Placental epithelial cell (primary cell): ENCODE results near the gene GALNT10. TPM values are rescaled to one million over a fixed set of nuclear protein-coding genes. Genes with fewer than 3 reads are reported as not detected.
A peak's percentile ranks its signal among the peaks of the same experiment; 100 is the strongest.

ENCODE experiments used
- small RNA-seq: library from RNA; depleted of rRNA; stranded (forward); fragments of <200 nt; gene quantifications from one replicate; pipeline ENCODE3, GENCODE V24; 2012
- total RNA-seq: library from RNA; depleted of rRNA; stranded (reverse); fragments of >200 nt; gene quantifications from 2 replicates; pipeline ENCODE4 v1.2.3, GENCODE V29; 2012

The GALNT10 gene, protein sequence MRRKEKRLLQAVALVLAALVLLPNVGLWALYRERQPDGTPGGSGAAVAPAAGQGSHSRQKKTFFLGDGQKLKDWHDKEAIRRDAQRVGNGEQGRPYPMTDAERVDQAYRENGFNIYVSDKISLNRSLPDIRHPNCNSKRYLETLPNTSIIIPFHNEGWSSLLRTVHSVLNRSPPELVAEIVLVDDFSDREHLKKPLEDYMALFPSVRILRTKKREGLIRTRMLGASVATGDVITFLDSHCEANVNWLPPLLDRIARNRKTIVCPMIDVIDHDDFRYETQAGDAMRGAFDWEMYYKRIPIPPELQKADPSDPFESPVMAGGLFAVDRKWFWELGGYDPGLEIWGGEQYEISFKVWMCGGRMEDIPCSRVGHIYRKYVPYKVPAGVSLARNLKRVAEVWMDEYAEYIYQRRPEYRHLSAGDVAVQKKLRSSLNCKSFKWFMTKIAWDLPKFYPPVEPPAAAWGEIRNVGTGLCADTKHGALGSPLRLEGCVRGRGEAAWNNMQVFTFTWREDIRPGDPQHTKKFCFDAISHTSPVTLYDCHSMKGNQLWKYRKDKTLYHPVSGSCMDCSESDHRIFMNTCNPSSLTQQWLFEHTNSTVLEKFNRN
- 61.6 and 103 TPM in 2 replicates for total RNA-seq

DNA sequence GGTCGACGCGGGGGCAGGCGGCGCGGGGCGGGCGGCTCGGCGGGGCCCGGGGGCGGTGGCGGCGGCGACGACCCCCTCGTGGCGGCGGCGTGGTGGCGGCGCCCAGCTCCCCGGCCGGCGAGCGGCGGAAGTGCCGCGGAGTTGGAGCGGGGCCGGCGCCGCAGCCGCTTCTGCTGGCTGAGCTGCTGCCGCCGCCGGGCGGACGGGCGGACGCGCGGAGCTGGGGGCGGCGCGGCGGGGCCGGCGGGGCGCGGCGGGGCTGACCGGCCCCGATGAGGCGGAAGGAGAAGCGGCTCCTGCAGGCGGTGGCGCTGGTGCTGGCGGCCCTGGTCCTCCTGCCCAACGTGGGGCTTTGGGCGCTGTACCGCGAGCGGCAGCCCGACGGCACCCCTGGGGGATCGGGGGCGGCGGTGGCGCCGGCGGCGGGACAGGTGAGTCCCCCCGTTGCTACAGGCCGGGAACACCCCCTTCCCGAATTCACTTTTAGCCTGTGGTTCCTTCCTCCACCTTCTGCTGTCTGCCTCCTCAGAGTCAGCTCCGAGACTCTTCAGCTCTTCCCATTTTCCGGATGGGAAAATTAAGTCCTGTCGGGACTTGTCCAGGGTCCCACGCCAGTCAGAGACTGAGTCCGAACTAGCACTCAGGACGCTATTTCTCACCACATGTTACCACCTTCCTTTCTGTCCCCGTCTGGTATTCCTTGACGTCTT lies at the start of gene GALNT10:
Gene GALNT10 (plus strand): TSS at position 139 of the 710 bp plus-strand sequence. CDS start 134 bp downstream, at position 273.

DNA sequence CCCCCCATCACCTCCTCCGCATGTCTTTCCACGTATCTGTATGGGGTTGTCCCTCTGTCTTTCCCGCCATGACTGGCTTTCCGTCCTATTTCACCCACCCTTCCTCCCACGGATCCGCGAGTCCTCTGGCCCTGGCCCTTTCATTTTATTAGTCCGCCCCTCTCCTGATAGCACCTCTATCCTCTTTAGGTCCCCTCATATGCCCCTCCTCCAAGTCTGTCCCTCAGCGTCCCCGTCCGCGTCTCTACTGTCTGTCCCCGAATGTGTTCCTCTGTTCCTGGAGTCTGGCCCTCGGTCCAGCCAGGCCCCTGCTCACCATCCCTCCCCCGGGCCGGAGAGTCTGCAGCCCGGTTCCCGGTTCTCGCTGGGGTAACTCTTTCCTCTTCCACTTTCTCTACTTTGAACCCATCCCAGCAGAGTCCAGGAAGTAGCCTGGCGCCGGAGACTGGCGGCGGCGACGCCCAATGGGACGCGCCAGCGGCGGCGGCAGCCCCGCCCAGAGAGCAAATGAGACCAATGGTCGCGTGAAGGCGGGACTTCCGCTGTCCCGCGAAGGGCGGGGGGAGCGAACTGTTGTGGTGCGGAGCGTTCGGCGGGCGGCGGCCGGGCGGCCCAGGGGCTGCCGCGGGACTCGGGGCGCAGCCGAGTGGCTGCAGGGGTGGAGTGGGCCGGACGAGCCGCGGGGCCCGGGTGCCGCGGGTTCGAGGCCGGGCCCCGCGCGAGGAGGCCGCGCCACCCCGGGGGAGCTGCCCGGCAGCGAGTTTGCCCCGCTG lies 255.1 kb downstream of the GALNT10 start, which contains the start of gene SAP30L:
Gene SAP30L (plus strand): TSS at position 576 of the 773 bp plus-strand sequence. CDS start 608 bp downstream, outside the sequence.

Small RNAs within 50 kb of the gene (small RNA-seq; reads per million reads assigned to genes)
- 9.7 reads per million, percentile 95 among the genes with 10 or more reads in this experiment for gene MIR1294
- 0.09 reads per million for gene RN7SL655P

Other genes starting within 250 kb of the GALNT10 start
- 14.9 and 20.9 TPM in 2 replicates for gene FAM114A2, start 151.8 kb upstream of the GALNT10 start, total RNA-seq
- 78.5 and 156 TPM in 2 replicates for gene MFAP3, start 151.8 kb upstream of the GALNT10 start, total RNA-seq